SU-DHL-6 (cell line): Measurements from ENCODE around the gene SOCS6.

Source experiments
- CTCF ChIP-seq: fragments of 200-600 bp; sonication (generic); IDR thresholded peaks from one replicate; pipeline ENCODE4 v1.5.1; 2017; ENCODE audit warnings: antibody characterized with exemption, mild to moderate bottlenecking, low read length, moderate library complexity; ENCODE audit not compliant: insufficient read depth, poor library complexity, severe bottlenecking
- EZH2phosphoT487 ChIP-seq: fragments of 200-600 bp; sonication (generic), shearing (Covaris generic); conservative IDR thresholded peaks from 2 replicates; pipeline ENCODE4 v1.6.1; 2018; ENCODE audit warnings: mild to moderate bottlenecking, antibody characterized with exemption, low read length, moderate library complexity, mixed read lengths

GRCh38 chr18:70334728-70335329 lies 46.0 kb downstream of the SOCS6 start:
- TF ChIP-seq CTCF (no peak), EZH2phosphoT487 (no peak)
